ENCODE measurements around the gene GALM.
"Not testable (repeated sequence)": the region's sequence is repeated elsewhere in the genome, so short reads cannot be mapped to it uniquely, and the experiment has no call there.

The GALM gene

GRCh38 chr2:38650012-38650411 lies 15.9 kb upstream of the GALM start:
- DNase-seq (ENCODE audit: low read depth): no peak

GRCh38 chr2:38650717-38651116 lies 15.2 kb upstream of the GALM start:
- no peak for DNase-seq (ENCODE audit: low read depth)

GRCh38 chr2:38652431-38653273 lies 13.3 kb upstream of the GALM start:
- DNase-seq (ENCODE audit: low read depth): no peak

GRCh38 chr2:38653380-38653714 lies 12.6 kb upstream of the GALM start:
- DNase-seq (ENCODE audit: low read depth): no peak

- DNase-seq (ENCODE audit: low read depth): peak; percentile 60
Measured at GRCh38 chr2:38653715-38654527, 12.0 kb upstream of the GALM start.

GRCh38 chr2:38654528-38655381 lies 11.2 kb upstream of the GALM start:
- no peak for DNase-seq (ENCODE audit: low read depth)

GRCh38 chr2:38655441-38655840 lies 10.5 kb upstream of the GALM start:
- no peak for DNase-seq (ENCODE audit: low read depth)

GRCh38 chr2:38656866-38657480 lies 8.9 kb upstream of the GALM start:
- no peak for DNase-seq (ENCODE audit: low read depth)

GRCh38 chr2:38658613-38659012 lies 7.3 kb upstream of the GALM start:
- no peak for DNase-seq (ENCODE audit: low read depth)

- DNase-seq (ENCODE audit: low read depth): no peak
Measured at GRCh38 chr2:38659115-38659514, 6.8 kb upstream of the GALM start.

GRCh38 chr2:38660282-38660681 lies 5.6 kb upstream of the GALM start:
- no peak for DNase-seq (ENCODE audit: low read depth)

- DNase-seq (ENCODE audit: low read depth): no peak
Measured at GRCh38 chr2:38661306-38661705, 4.6 kb upstream of the GALM start.

- no peak for DNase-seq (ENCODE audit: low read depth)
Measured at GRCh38 chr2:38666556-38666910, 619 bp downstream of the GALM start.

- DNase-seq (ENCODE audit: low read depth): no peak
Measured at GRCh38 chr2:38668092-38668491, 2.2 kb downstream of the GALM start.

- DNase-seq (ENCODE audit: low read depth): no peak
Measured at GRCh38 chr2:38668779-38669479, 3.0 kb downstream of the GALM start.

GRCh38 chr2:38671303-38671702 lies 5.4 kb downstream of the GALM start:
- no peak for DNase-seq (ENCODE audit: low read depth)

- DNase-seq (ENCODE audit: low read depth): no peak
Measured at GRCh38 chr2:38671946-38672345, 6.0 kb downstream of the GALM start.

GRCh38 chr2:38672445-38673391 lies 6.8 kb downstream of the GALM start:
- no peak for DNase-seq (ENCODE audit: low read depth)

- no peak for DNase-seq (ENCODE audit: low read depth)
Measured at GRCh38 chr2:38676681-38677080, 10.8 kb downstream of the GALM start.

- DNase-seq (ENCODE audit: low read depth): not testable (repeated sequence)
Measured at GRCh38 chr2:38680868-38681267, 15.0 kb downstream of the GALM start.

All from stimulated activated CD4-positive, alpha-beta T cell treated with anti-CD3 and anti-CD28 coated beads, Interleukin-2, amount 100 ng/mL, for 4 hours (primary cell).